BE2C (cell line): ENCODE results near the gene NR3C1.

Experiments
- DNase-seq: peaks from one replicate; pipeline ENCODE4 v3.0.0-alpha.2; 2020
- H3K27me3 ChIP-seq: fragments of 250-450 bp; sonication (Bioruptor Pico); 2 replicates; pipeline ENCODE4 v1.5.1; 2020; ENCODE audit warnings: mild to moderate bottlenecking
- H3K36me3 ChIP-seq: fragments of 250-450 bp; sonication (Bioruptor Pico); 2 replicates; pipeline ENCODE4 v1.5.1; 2020; ENCODE audit warnings: mild to moderate bottlenecking
- H3K4me1 ChIP-seq: fragments of 250-450 bp; sonication (Bioruptor Pico); 2 replicates; pipeline ENCODE4 v1.5.1; 2020
- H3K4me3 ChIP-seq: 2 replicates; pipeline ENCODE4 v1.5.1; 2011; ENCODE audit warnings: low read depth, low read length
- H3K9me3 ChIP-seq: fragments of 250-450 bp; sonication (Bioruptor Pico); 2 replicates; pipeline ENCODE4 v1.5.1; 2020
- TF ChIP-seq, protein P1 (sequence below): IDR thresholded peaks from 2 replicates; pipeline ENCODE4 v1.5.1; 2012; ENCODE audit warnings: mild to moderate bottlenecking, low read depth, low read length

NR3C1 gene

GRCh38 chr5:143230676-143230996, 172.8 kb downstream of the NR3C1 start:
- Histone ChIP-seq H3K36me3 (no peaks in the 10 kb centered on the region), H3K9me3 (no peaks in the 10 kb centered on the region; the same call in 1 of the 2 replicates), H3K27me3 (no peaks in the 10 kb centered on the region), H3K4me1 (no peaks in the 10 kb centered on the region), H3K4me3 (no peak overlapping the region)
- DNase-seq, result no peak
- TF ChIP-seq, protein P1, sequence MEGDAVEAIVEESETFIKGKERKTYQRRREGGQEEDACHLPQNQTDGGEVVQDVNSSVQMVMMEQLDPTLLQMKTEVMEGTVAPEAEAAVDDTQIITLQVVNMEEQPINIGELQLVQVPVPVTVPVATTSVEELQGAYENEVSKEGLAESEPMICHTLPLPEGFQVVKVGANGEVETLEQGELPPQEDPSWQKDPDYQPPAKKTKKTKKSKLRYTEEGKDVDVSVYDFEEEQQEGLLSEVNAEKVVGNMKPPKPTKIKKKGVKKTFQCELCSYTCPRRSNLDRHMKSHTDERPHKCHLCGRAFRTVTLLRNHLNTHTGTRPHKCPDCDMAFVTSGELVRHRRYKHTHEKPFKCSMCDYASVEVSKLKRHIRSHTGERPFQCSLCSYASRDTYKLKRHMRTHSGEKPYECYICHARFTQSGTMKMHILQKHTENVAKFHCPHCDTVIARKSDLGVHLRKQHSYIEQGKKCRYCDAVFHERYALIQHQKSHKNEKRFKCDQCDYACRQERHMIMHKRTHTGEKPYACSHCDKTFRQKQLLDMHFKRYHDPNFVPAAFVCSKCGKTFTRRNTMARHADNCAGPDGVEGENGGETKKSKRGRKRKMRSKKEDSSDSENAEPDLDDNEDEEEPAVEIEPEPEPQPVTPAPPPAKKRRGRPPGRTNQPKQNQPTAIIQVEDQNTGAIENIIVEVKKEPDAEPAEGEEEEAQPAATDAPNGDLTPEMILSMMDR, result no peak

- no peaks in the 10 kb centered on the region for H3K4me1 ChIP-seq
- no peaks in the 10 kb centered on the region for H3K36me3 ChIP-seq
- TF ChIP-seq, protein P1, result no peak
- no peaks in the 10 kb centered on the region; the same call in 1 of the 2 replicates for H3K9me3 ChIP-seq
- no peaks in the 10 kb centered on the region for H3K27me3 ChIP-seq
- H3K4me3 ChIP-seq, result no peak overlapping the region
- DNase-seq, result no peak
These were observed 173.4 kb downstream of the NR3C1 start for GRCh38 chr5:143229896-143230675.

DNA sequence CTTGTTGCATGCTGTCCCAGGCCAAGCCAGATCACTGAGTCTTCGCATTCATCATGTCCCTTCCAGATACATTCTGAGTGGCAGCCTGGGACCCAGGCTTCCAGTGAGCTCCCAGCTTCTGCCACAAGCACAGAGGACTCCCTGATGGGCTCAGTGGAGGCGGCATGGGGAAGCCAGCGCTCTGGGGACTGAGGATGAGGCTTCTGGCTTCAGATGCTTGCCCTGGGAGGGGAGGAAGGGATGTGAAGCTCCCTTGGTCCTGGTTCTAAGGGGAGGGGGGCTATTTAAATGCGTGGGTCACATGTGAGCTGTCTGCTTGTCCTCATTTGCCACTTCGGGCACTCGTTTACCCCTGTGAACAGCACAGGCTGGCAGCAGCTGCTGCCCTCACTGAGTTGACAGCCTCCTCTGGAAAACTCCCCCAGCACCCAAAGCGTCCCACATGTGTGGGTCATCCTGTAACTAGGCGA, 174.0 kb downstream of the NR3C1 start:
- Histone ChIP-seq H3K9me3 (no peaks in the 10 kb centered on the region; the same call in 1 of the 2 replicates), H3K27me3 (no peaks in the 10 kb centered on the region), H3K36me3 (no peaks in the 10 kb centered on the region), H3K4me1 (no peaks in the 10 kb centered on the region), H3K4me3 (no peak overlapping the region)
- TF ChIP-seq, protein P1, result no peak
- no peak for DNase-seq

DNA sequence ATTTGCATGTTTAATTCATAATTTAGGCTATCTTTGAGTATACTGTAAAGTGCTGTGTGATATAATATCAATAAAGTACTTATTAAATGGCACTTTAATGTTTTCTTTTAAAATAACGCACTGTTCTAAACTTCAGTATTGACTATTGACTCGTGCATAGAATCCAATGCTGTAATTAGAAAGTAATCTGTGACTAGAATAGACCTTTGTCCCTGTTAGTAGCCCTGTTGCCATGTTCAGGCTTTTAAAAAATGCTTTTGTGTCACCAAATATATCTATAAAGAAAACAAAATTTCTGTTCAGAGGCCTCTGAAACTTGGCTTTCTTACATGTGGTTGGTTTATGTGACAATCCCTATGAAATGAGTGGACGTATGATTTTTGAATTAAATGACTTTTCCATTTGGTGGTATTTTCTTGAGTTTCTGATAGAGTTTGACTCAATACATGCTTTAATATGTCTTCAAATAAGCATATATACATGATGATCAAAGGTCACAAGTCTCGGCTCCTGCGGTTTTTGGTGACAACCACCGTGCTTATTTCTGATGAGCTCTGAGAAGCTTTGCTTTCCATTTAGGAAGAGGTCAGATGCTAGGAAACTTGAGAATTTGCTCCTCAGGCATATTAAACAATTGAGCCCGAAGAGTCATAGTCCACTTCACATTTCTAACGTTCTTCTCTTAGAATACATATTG, 174.7 kb downstream of the NR3C1 start:
- Histone ChIP-seq H3K4me3 (no peak overlapping the region), H3K4me1 (no peaks in the 10 kb centered on the region), H3K9me3 (no peaks in the 10 kb centered on the region; the same call in 1 of the 2 replicates), H3K36me3 (no peaks in the 10 kb centered on the region), H3K27me3 (no peaks in the 10 kb centered on the region)
- no peak for DNase-seq
- TF ChIP-seq, protein P1, result no peak
